HEK293 (cell line): ENCODE measurements around the gene CCDC34.

Source experiments
- CTCF ChIA-PET: fragments of 350-600 bp; formaldehyde crosslinking; extraction: SDS; loops from one replicate; lab custom pipeline; 2021; ENCODE audit warnings: antibody characterized with exemption; lab: Yijun Ruan, JAX
- POLR2A ChIA-PET: fragments of 300-600 bp; formaldehyde crosslinking; extraction: SDS; loops from one replicate; lab custom pipeline; 2020; ENCODE audit warnings: antibody characterized with exemption, inconsistent platforms; lab: Yijun Ruan, JAX
- H3K27ac ChIP-seq: fragments of 200-500 bp; sonication (Bioruptor generic); 2 replicates; pipeline ENCODE4 v1.5.1; 2014; ENCODE audit warnings: low read depth, low read length, control low read depth, inconsistent platforms; ENCODE audit errors: extremely low read depth
- H3K36me3 ChIP-seq, 2 experiments: fragments of 200-500 bp in 1 of 2; sonication (Bioruptor generic) in 1 of 2; 1 replicate in 1 of 2; 2 replicates in 1 of 2; pipeline ENCODE4 v1.5.1; 2014 to 2017; ENCODE audit warnings: inconsistent platforms in 2 of 2, low read length in 2 of 2; ENCODE audit not compliant: control insufficient read depth in 2 of 2, insufficient read depth in 1 of 2
- H3K4me1 ChIP-seq: fragments of 200-500 bp; sonication (Bioruptor generic); 2 replicates; pipeline ENCODE4 v1.5.1; 2014; ENCODE audit warnings: mild to moderate bottlenecking, low read length, inconsistent platforms; ENCODE audit not compliant: control insufficient read depth, insufficient read depth
- H3K4me3 ChIP-seq: 2 replicates; pipeline ENCODE4 v1.5.1; 2011; ENCODE audit warnings: low read depth, mild to moderate bottlenecking, control low read depth, low read length, moderate library complexity
- H3K9me3 ChIP-seq: fragments of 200-500 bp; sonication (Bioruptor generic); 2 replicates; pipeline ENCODE4 v1.5.1; 2014; ENCODE audit warnings: low read depth, low read length, inconsistent platforms; ENCODE audit not compliant: control insufficient read depth, insufficient read depth
- BCL11A ChIP-seq: fragments of 450-650 bp; formaldehyde crosslinking; IDR thresholded peaks from 2 replicates; pipeline ENCODE4 v1.5.1; 2016; ENCODE audit warnings: low read depth, missing biosample characterization, missing genetic modification characterization
- FEZF1 ChIP-seq: fragments of 450-650 bp; formaldehyde crosslinking; IDR thresholded peaks from 2 replicates; pipeline ENCODE4 v1.5.1; 2016; ENCODE audit warnings: missing biosample characterization, missing genetic modification characterization
- GLI2 ChIP-seq: fragments of 450-650 bp; formaldehyde crosslinking; IDR thresholded peaks from 2 replicates; pipeline ENCODE4; 2017; ENCODE audit warnings: missing biosample characterization, missing genetic modification characterization, low read depth, borderline replicate concordance
- HIC1 ChIP-seq: fragments of 450-650 bp; formaldehyde crosslinking; IDR thresholded peaks from 2 replicates; pipeline ENCODE4 v1.5.1; 2016; ENCODE audit warnings: missing biosample characterization, missing genetic modification characterization
- IKZF3 ChIP-seq: fragments of 450-650 bp; IDR thresholded peaks from 2 replicates; pipeline ENCODE4 v1.5.0; 2018; ENCODE audit warnings: missing biosample characterization, mild to moderate bottlenecking, missing genetic modification characterization, moderate library complexity
- KLF8 ChIP-seq: fragments of 450-650 bp; formaldehyde crosslinking; IDR thresholded peaks from 2 replicates; pipeline ENCODE4 v1.5.1; 2016; ENCODE audit warnings: missing biosample characterization, missing genetic modification characterization
- OVOL3 ChIP-seq: fragments of 450-650 bp; formaldehyde crosslinking; IDR thresholded peaks from 2 replicates; pipeline ENCODE4 v1.5.1; 2016; ENCODE audit warnings: missing biosample characterization, missing genetic modification characterization
- PRDM6 ChIP-seq: fragments of 450-650 bp; formaldehyde crosslinking; IDR thresholded peaks from 2 replicates; pipeline ENCODE4 v1.5.1; 2017; ENCODE audit warnings: missing biosample characterization, missing genetic modification characterization
- SCRT2 ChIP-seq: fragments of 450-650 bp; formaldehyde crosslinking; IDR thresholded peaks from 2 replicates; pipeline ENCODE4 v1.5.1; 2016; ENCODE audit warnings: missing biosample characterization, missing genetic modification characterization
- SETDB1 ChIP-seq: IDR thresholded peaks from one replicate; pipeline ENCODE4 v1.6.1; 2017; ENCODE audit warnings: mild to moderate bottlenecking, low read length, moderate library complexity, mixed read lengths; ENCODE audit not compliant: insufficient read length
- WT1 ChIP-seq: fragments of 450-650 bp; formaldehyde crosslinking; IDR thresholded peaks from 2 replicates; pipeline ENCODE4 v1.5.1; 2016; ENCODE audit warnings: missing biosample characterization, missing genetic modification characterization
- ZBTB44 ChIP-seq: fragments of 450-650 bp; IDR thresholded peaks from 2 replicates; pipeline ENCODE4 v1.5.1; 2018; ENCODE audit warnings: missing biosample characterization, mild to moderate bottlenecking, missing genetic modification characterization
- ZBTB8A ChIP-seq: fragments of 450-650 bp; formaldehyde crosslinking; IDR thresholded peaks from 2 replicates; pipeline ENCODE4 v1.5.1; 2016; ENCODE audit warnings: missing biosample characterization, missing genetic modification characterization
- ZEB2 ChIP-seq: fragments of 450-650 bp; formaldehyde crosslinking; IDR thresholded peaks from 2 replicates; pipeline ENCODE4 v1.5.1; 2016; ENCODE audit warnings: missing biosample characterization, missing genetic modification characterization
- ZIC2 ChIP-seq: fragments of 450-650 bp; formaldehyde crosslinking; IDR thresholded peaks from 2 replicates; pipeline ENCODE4 v1.5.1; 2016; ENCODE audit warnings: missing biosample characterization, missing genetic modification characterization
- ZNF140 ChIP-seq: fragments of 450-650 bp; formaldehyde crosslinking; IDR thresholded peaks from 2 replicates; pipeline ENCODE4 v1.5.1; 2016; ENCODE audit warnings: missing biosample characterization, missing genetic modification characterization
- ZNF214 ChIP-seq: fragments of 450-650 bp; formaldehyde crosslinking; IDR thresholded peaks from 2 replicates; pipeline ENCODE4 v1.5.1; 2017; ENCODE audit warnings: missing biosample characterization, mild to moderate bottlenecking, missing genetic modification characterization, borderline replicate concordance
- ZNF292 ChIP-seq: fragments of 450-650 bp; formaldehyde crosslinking; IDR thresholded peaks from 2 replicates; pipeline ENCODE4 v1.5.1; 2016; ENCODE audit warnings: low read depth, missing biosample characterization, missing genetic modification characterization, borderline replicate concordance
- ZNF311 ChIP-seq: fragments of 450-650 bp; formaldehyde crosslinking; IDR thresholded peaks from 2 replicates; pipeline ENCODE4 v1.5.1; 2017; ENCODE audit warnings: missing biosample characterization, missing genetic modification characterization, borderline replicate concordance
- ZNF341 ChIP-seq: fragments of 450-650 bp; formaldehyde crosslinking; IDR thresholded peaks from 2 replicates; pipeline ENCODE4; 2016; ENCODE audit warnings: low read depth, missing biosample characterization, missing genetic modification characterization
- ZNF362 ChIP-seq: fragments of 450-650 bp; formaldehyde crosslinking; IDR thresholded peaks from 2 replicates; pipeline ENCODE4 v1.5.1; 2016; ENCODE audit warnings: missing biosample characterization, missing genetic modification characterization
- ZNF366 ChIP-seq: fragments of 450-650 bp; formaldehyde crosslinking; conservative IDR thresholded peaks from 2 replicates; pipeline ENCODE4 v1.5.1; 2016; ENCODE audit warnings: missing biosample characterization, missing genetic modification characterization
- ZNF433 ChIP-seq: fragments of 450-650 bp; formaldehyde crosslinking; IDR thresholded peaks from 2 replicates; pipeline ENCODE4 v1.5.1; 2016; ENCODE audit warnings: missing biosample characterization, missing genetic modification characterization, low read depth
- ZNF48 ChIP-seq: fragments of 450-650 bp; formaldehyde crosslinking; IDR thresholded peaks from 2 replicates; pipeline ENCODE4 v1.5.1; 2016; ENCODE audit warnings: missing biosample characterization, missing genetic modification characterization
- ZNF488 ChIP-seq: fragments of 450-650 bp; formaldehyde crosslinking; IDR thresholded peaks from 2 replicates; pipeline ENCODE4 v1.5.1; 2016; ENCODE audit warnings: missing biosample characterization, missing genetic modification characterization
- ZNF571 ChIP-seq: fragments of 450-650 bp; formaldehyde crosslinking; IDR thresholded peaks from 2 replicates; pipeline ENCODE4 v1.5.0; 2017; ENCODE audit warnings: missing biosample characterization, missing genetic modification characterization
- ZNF596 ChIP-seq: fragments of 450-650 bp; IDR thresholded peaks from 2 replicates; pipeline ENCODE4 v1.5.0; 2018; ENCODE audit warnings: missing biosample characterization, mild to moderate bottlenecking, missing genetic modification characterization, moderate library complexity
- ZNF600 ChIP-seq: fragments of 450-650 bp; formaldehyde crosslinking; IDR thresholded peaks from 2 replicates; pipeline ENCODE4 v1.5.1; 2016; ENCODE audit warnings: missing biosample characterization, missing genetic modification characterization
- ZNF660 ChIP-seq: fragments of 450-650 bp; IDR thresholded peaks from 2 replicates; pipeline ENCODE4 v1.5.1; 2018; ENCODE audit warnings: missing biosample characterization, mild to moderate bottlenecking, missing genetic modification characterization
- ZNF843 ChIP-seq: fragments of 450-650 bp; formaldehyde crosslinking; IDR thresholded peaks from 2 replicates; pipeline ENCODE4 v1.5.1; 2016; ENCODE audit warnings: missing biosample characterization, missing genetic modification characterization

Gene CCDC34

GRCh38 chr11:27395556-27396258 is 32.7 kb upstream of the CCDC34 start:
- ChIA-PET POLR2A (interaction anchor here (0.8 to 1.4 kb wide), 4 partner anchors 12 to 77 kb away, joined by 3 to 4 read pairs (median 3); partner anchors contain the start of genes CCDC34 and LGR4), CTCF (interaction anchor here (0.6 to 1.9 kb wide), 9 partner anchors 11 to 186 kb away, joined by 3 to 9 read pairs (median 4); no protein-coding TSS in a partner anchor)
- H3K27ac ChIP-seq: peak overlapping the region; percentile 52
- no peaks in the 10 kb centered on the region for H3K36me3 ChIP-seq
- H3K4me1 ChIP-seq: peaks cover 17% of the 10 kb centered on the region
- no peaks in the 10 kb centered on the region for H3K9me3 ChIP-seq
- H3K4me3 ChIP-seq: no peak overlapping the region
- TF ChIP-seq ZNF596 (tag by site-specific recombination) (peak; percentile 55; the same call in 1 of the 2 replicates), OVOL3 (peak; percentile 58; the same call in 1 of the 2 replicates), ZNF362 (tag by site-specific recombination) (no peak), ZNF48 (tag by site-specific recombination) (no peak), ZEB2 (tag by site-specific recombination) (peak; percentile 11; the same call in 1 of the 2 replicates), ZNF366 (tag by site-specific recombination) (0 out of 2 replicates have a peak, but pooled peaks have one; percentile 14), GLI2 (peak; percentile 34; the same call in 1 of the 2 replicates), BCL11A (peak; percentile 66; the same call in 1 of the 2 replicates), IKZF3 (peak; percentile 87), ZNF311 (tag by site-specific recombination) (no peak), HIC1 (tag by site-specific recombination) (peak; percentile 52; the same call in 1 of the 2 replicates), ZNF600 (tag by site-specific recombination) (0 out of 2 replicates have a peak, but pooled peaks have one; percentile 35), FEZF1 (tag by site-specific recombination) (peak; percentile 81), SCRT2 (peak; percentile 84), ZNF660 (tag by site-specific recombination) (0 out of 2 replicates have a peak, but pooled peaks have one; percentile 44), ZNF843 (tag by site-specific recombination) (peak; percentile 60; the same call in 1 of the 2 replicates), ZNF140 (tag by site-specific recombination) (no peak), ZNF292 (tag by site-specific recombination) (no peak), ZBTB44 (tag by site-specific recombination) (peak; percentile 96), KLF8 (tag by site-specific recombination) (0 out of 2 replicates have a peak, but pooled peaks have one; percentile 14), SETDB1 (no peak), ZNF433 (tag by site-specific recombination) (no peak), ZNF214 (tag by site-specific recombination) (no peak), ZBTB8A (tag by site-specific recombination) (0 out of 2 replicates have a peak, but pooled peaks have one; percentile 14), ZNF571 (tag by site-specific recombination) (no peak), ZNF488 (tag by site-specific recombination) (no peak), ZNF341 (peak; percentile 53; the same call in 1 of the 2 replicates), PRDM6 (peak; percentile 82), ZIC2 (tag by site-specific recombination) (peak; percentile 96), WT1 (tag by site-specific recombination) (peak; percentile 50; the same call in 1 of the 2 replicates)
